ENCODE results near the gene SPINT1.

SPINT1 gene

DNA sequence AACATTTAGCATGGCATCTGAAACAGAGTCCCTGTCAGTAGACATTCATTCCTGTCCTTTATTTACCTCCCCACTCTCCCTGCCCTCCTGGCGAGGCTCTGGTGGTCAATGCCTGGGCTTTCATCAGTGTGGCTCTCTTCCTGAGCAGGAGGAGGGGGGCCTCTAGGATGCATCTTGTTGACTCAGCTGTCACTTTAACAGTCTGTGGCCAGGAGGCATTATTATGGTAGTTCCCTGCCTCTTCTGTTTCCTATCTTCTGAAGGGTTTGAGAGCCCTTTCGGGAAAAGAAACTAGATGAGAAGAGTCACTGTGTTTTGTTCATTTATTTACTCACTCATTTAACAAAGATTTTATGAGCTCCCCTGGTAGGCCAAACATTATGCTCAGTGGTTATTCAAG, 13.0 kb upstream of the SPINT1 start:
- ATAC-seq (ENCODE audit: insufficient read depth, low read depth), result no peak
- Histone ChIP-seq H3K27me3 (ENCODE audit: insufficient read depth, low read length, poor library complexity) (no peaks in the 10 kb centered on the region), H2AFZ (ENCODE audit: low read depth, low read length) (no peak overlapping the region), H4K20me1 (ENCODE audit: insufficient read depth, low read length) (no peaks in the 10 kb centered on the region), H3K79me2 (ENCODE audit: insufficient read depth, low read length) (no peaks in the 10 kb centered on the region), H3K4me2 (ENCODE audit: insufficient read depth, low read length) (no peak overlapping the region), H3K36me3 (ENCODE audit: insufficient read depth, low read length) (no peaks in the 10 kb centered on the region), H3K27ac (ENCODE audit: low read length) (no peak overlapping the region), H3K4me3 (ENCODE audit: low read depth in 1 of 2, low read length in 2 of 2) (no peak overlapping the region), H3K4me1 (ENCODE audit: insufficient read depth, low read length) (no peaks in the 10 kb centered on the region), H3K9ac (ENCODE audit: low read depth, low read length) (no peak overlapping the region), H3K9me3 (ENCODE audit: insufficient read depth, low read length, severe bottlenecking) (no peaks in the 10 kb centered on the region)
- DNase-seq, result no peak
- TF ChIP-seq, protein P1, sequence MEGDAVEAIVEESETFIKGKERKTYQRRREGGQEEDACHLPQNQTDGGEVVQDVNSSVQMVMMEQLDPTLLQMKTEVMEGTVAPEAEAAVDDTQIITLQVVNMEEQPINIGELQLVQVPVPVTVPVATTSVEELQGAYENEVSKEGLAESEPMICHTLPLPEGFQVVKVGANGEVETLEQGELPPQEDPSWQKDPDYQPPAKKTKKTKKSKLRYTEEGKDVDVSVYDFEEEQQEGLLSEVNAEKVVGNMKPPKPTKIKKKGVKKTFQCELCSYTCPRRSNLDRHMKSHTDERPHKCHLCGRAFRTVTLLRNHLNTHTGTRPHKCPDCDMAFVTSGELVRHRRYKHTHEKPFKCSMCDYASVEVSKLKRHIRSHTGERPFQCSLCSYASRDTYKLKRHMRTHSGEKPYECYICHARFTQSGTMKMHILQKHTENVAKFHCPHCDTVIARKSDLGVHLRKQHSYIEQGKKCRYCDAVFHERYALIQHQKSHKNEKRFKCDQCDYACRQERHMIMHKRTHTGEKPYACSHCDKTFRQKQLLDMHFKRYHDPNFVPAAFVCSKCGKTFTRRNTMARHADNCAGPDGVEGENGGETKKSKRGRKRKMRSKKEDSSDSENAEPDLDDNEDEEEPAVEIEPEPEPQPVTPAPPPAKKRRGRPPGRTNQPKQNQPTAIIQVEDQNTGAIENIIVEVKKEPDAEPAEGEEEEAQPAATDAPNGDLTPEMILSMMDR (IDR thresholded peaks at IDR 0.05; ENCODE audit: borderline replicate concordance, extremely low read depth, low read length, poor library complexity, severe bottlenecking), result no peak
- no peak for TF ChIP-seq EZH2 (IDR thresholded peaks at IDR 0.05; ENCODE audit: borderline replicate concordance, low read depth, low read length, severe bottlenecking)

DNA sequence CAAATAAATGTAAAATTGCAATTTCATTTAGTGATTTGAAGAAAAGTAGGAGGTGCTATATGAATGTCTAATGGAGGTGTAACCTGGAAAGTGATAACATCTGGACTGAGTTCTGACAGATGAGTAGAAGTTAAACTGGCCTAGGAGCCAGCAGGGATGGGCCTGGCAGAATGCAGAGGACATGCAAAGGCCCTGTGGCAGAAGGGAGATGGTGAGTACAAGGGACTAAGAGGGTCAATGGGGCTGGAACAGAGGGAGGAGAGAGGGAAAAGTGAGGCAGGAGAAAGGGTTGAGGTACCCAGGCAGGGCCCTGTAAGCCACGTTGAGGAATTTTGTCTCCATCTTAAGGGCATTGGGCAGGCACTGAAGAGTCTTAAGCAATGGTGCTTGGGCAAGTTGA, 12.0 kb upstream of the SPINT1 start:
- Histone ChIP-seq H3K4me1 (ENCODE audit: insufficient read depth, low read length) (no peaks in the 10 kb centered on the region), H3K4me2 (ENCODE audit: insufficient read depth, low read length) (no peak overlapping the region), H2AFZ (ENCODE audit: low read depth, low read length) (no peak overlapping the region), H3K36me3 (ENCODE audit: insufficient read depth, low read length) (no peaks in the 10 kb centered on the region), H4K20me1 (ENCODE audit: insufficient read depth, low read length) (no peaks in the 10 kb centered on the region), H3K9ac (ENCODE audit: low read depth, low read length) (no peak overlapping the region), H3K9me3 (ENCODE audit: insufficient read depth, low read length, severe bottlenecking) (no peaks in the 10 kb centered on the region), H3K4me3 (ENCODE audit: low read depth in 1 of 2, low read length in 2 of 2) (no peak overlapping the region), H3K27ac (ENCODE audit: low read length) (no peak overlapping the region), H3K27me3 (ENCODE audit: insufficient read depth, low read length, poor library complexity) (no peaks in the 10 kb centered on the region), H3K79me2 (ENCODE audit: insufficient read depth, low read length) (no peaks in the 10 kb centered on the region)
- no peak for TF ChIP-seq EZH2 (IDR thresholded peaks at IDR 0.05; ENCODE audit: borderline replicate concordance, low read depth, low read length, severe bottlenecking)
- TF ChIP-seq, protein P1 (IDR thresholded peaks at IDR 0.05; ENCODE audit: borderline replicate concordance, extremely low read depth, low read length, poor library complexity, severe bottlenecking), result no peak
- DNase-seq, result no peak
- no peak for ATAC-seq (ENCODE audit: insufficient read depth, low read depth)

DNA sequence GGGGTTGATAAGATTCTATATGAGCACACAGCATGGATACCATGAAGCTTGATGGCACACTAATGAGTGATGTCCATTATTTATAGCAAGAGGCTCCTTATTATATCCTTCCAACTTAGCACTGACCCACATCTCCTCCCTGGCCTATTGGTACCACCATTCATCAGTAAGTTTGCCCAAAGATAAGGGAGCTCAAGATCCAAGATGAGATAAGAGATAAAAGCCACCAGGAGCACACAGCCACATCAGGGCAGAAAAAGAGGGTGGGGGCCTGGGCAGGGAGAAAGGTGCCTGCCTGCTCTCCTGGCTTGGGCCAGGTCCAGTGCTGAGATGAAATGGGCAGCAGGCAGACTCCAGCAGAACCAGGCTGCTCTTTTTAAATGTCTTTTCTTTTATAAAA, 10.9 kb upstream of the SPINT1 start:
- Histone ChIP-seq H3K27me3 (ENCODE audit: insufficient read depth, low read length, poor library complexity) (no peaks in the 10 kb centered on the region), H2AFZ (ENCODE audit: low read depth, low read length) (no peak overlapping the region), H3K9ac (ENCODE audit: low read depth, low read length) (no peak overlapping the region), H3K36me3 (ENCODE audit: insufficient read depth, low read length) (no peaks in the 10 kb centered on the region), H3K79me2 (ENCODE audit: insufficient read depth, low read length) (no peaks in the 10 kb centered on the region), H3K4me1 (ENCODE audit: insufficient read depth, low read length) (no peaks in the 10 kb centered on the region), H3K27ac (ENCODE audit: low read length) (no peak overlapping the region), H4K20me1 (ENCODE audit: insufficient read depth, low read length) (no peaks in the 10 kb centered on the region), H3K9me3 (ENCODE audit: insufficient read depth, low read length, severe bottlenecking) (no peaks in the 10 kb centered on the region), H3K4me3 (ENCODE audit: low read depth in 1 of 2, low read length in 2 of 2) (no peak overlapping the region), H3K4me2 (ENCODE audit: insufficient read depth, low read length) (no peak overlapping the region)
- ATAC-seq (ENCODE audit: insufficient read depth, low read depth) (no peak), DNase-seq (no peak)
- no peak for TF ChIP-seq EZH2 (IDR thresholded peaks at IDR 0.05; ENCODE audit: borderline replicate concordance, low read depth, low read length, severe bottlenecking)
- TF ChIP-seq, protein P1 (IDR thresholded peaks at IDR 0.05; ENCODE audit: borderline replicate concordance, extremely low read depth, low read length, poor library complexity, severe bottlenecking), result no peak

DNA sequence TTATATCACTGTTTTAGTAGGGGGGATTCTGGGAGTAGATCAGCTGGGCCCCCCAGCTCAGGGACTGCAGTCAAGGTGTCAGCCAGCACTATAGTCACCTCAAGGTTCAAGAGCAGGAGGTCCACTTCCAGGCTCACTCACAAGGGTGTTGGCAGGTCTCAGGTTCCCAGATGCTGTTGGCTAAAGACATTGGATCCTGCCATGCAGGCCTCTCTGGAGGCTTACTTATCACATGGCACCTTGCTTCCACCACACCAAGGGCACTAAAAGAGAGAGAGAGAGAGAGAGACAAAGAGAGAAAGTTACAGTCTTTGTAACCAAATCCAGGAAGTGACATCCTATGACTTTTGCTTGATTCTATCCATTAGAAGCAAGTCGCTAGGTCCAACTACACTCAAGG, 7.8 kb upstream of the SPINT1 start:
- H3K79me2 ChIP-seq (ENCODE audit: insufficient read depth, low read length), result no peaks in the 10 kb centered on the region
- no peak for ATAC-seq (ENCODE audit: insufficient read depth, low read depth)
- H3K4me1 ChIP-seq (ENCODE audit: insufficient read depth, low read length), result no peaks in the 10 kb centered on the region
- no peak overlapping the region for H3K9ac ChIP-seq (ENCODE audit: low read depth, low read length)
- DNase-seq, result no peak
- H2AFZ ChIP-seq (ENCODE audit: low read depth, low read length), result no peak overlapping the region
- H4K20me1 ChIP-seq (ENCODE audit: insufficient read depth, low read length), result no peaks in the 10 kb centered on the region
- H3K27me3 ChIP-seq (ENCODE audit: insufficient read depth, low read length, poor library complexity), result no peaks in the 10 kb centered on the region
- H3K4me3 ChIP-seq (ENCODE audit: low read depth in 1 of 2, low read length in 2 of 2), result no peak overlapping the region
- TF ChIP-seq, protein P1 (IDR thresholded peaks at IDR 0.05; ENCODE audit: borderline replicate concordance, extremely low read depth, low read length, poor library complexity, severe bottlenecking), result no peak
- no peak for TF ChIP-seq EZH2 (IDR thresholded peaks at IDR 0.05; ENCODE audit: borderline replicate concordance, low read depth, low read length, severe bottlenecking)
- no peaks in the 10 kb centered on the region for H3K9me3 ChIP-seq (ENCODE audit: insufficient read depth, low read length, severe bottlenecking)
- no peak overlapping the region for H3K27ac ChIP-seq (ENCODE audit: low read length)
- H3K36me3 ChIP-seq (ENCODE audit: insufficient read depth, low read length), result no peaks in the 10 kb centered on the region
- H3K4me2 ChIP-seq (ENCODE audit: insufficient read depth, low read length), result no peak overlapping the region

Measured in DND-41 (cell line).